ENCODE measurements around the gene MKNK1. TPM values are rescaled to one million over a fixed set of nuclear protein-coding genes. Genes with fewer than 3 reads are reported as not detected.

The MKNK1 gene
- total RNA-seq, 1 donor from 2014 or later, result 61.1 TPM

- peaks cover 70% of the 10 kb centered on the region for H3K36me3 ChIP-seq
- H3K27me3 ChIP-seq, result no peaks in the 10 kb centered on the region
- DNase-seq, result no peak
- TF ChIP-seq CTCF (IDR thresholded peaks at IDR 0.05), result no peak
- peaks cover 8% of the 10 kb centered on the region for H3K4me1 ChIP-seq
- no peaks in the 10 kb centered on the region for H3K9me3 ChIP-seq
- intact Hi-C loops (cut with DNase I), result no loop called here
- peak; percentile 63 for ATAC-seq
- H3K4me3 ChIP-seq, result no peak overlapping the region
- H3K27ac ChIP-seq, result peak overlapping the region; percentile 40
These were observed 22.2 kb downstream of the MKNK1 start for GRCh38 chr1:46581681-46582455.

- ATAC-seq, result peak; percentile 61
- Histone ChIP-seq H3K36me3 (peaks cover 74% of the 10 kb centered on the region), H3K27ac (peak overlapping the region; percentile 30)
These were observed 23.7 kb downstream of the MKNK1 start for GRCh38 chr1:46580140-46580903.

GRCh38 chr1:46577671-46578070 lies 26.4 kb downstream of the MKNK1 start:
- Histone ChIP-seq H3K4me3 (no peak overlapping the region), H3K36me3 (peaks cover 69% of the 10 kb centered on the region), H3K27ac (no peak overlapping the region), H3K9me3 (no peaks in the 10 kb centered on the region), H3K4me1 (peaks cover 8% of the 10 kb centered on the region), H3K27me3 (no peaks in the 10 kb centered on the region)
- no peak for ATAC-seq
- no peak for TF ChIP-seq CTCF (IDR thresholded peaks at IDR 0.05)
- no peak for DNase-seq
- intact Hi-C loops (cut with DNase I), result no loop called here

More at GRCh38 chr1:46580140-46580903, 23.7 kb downstream of the MKNK1 start:
- Histone ChIP-seq H3K4me1 (peaks cover 8% of the 10 kb centered on the region), H3K27me3 (no peaks in the 10 kb centered on the region), H3K9me3 (no peaks in the 10 kb centered on the region), H3K4me3 (no peak overlapping the region)
- intact Hi-C loops (cut with DNase I), result no loop called here
- no peak for TF ChIP-seq CTCF (IDR thresholded peaks at IDR 0.05)
- no peak for DNase-seq

GRCh38 chr1:46576596-46576995 lies 27.5 kb downstream of the MKNK1 start:
- Histone ChIP-seq H3K9me3 (no peaks in the 10 kb centered on the region), H3K4me3 (no peak overlapping the region), H3K4me1 (peaks cover 5% of the 10 kb centered on the region), H3K36me3 (peaks cover 65% of the 10 kb centered on the region), H3K27ac (no peak overlapping the region), H3K27me3 (no peaks in the 10 kb centered on the region)
- ATAC-seq (no peak), DNase-seq (no peak)
- intact Hi-C loops (cut with DNase I), result no loop called here
- no peak for TF ChIP-seq CTCF (IDR thresholded peaks at IDR 0.05)

- DNase-seq, result no peak
- Histone ChIP-seq H3K27me3 (no peaks in the 10 kb centered on the region), H3K4me1 (peaks cover 2% of the 10 kb centered on the region), H3K9me3 (no peaks in the 10 kb centered on the region), H3K27ac (no peak overlapping the region), H3K4me3 (no peak overlapping the region), H3K36me3 (peaks cover 73% of the 10 kb centered on the region)
- no peak for TF ChIP-seq CTCF (IDR thresholded peaks at IDR 0.05)
- no peak for ATAC-seq
- intact Hi-C loops (cut with DNase I), result no loop called here
These were observed 28.3 kb downstream of the MKNK1 start for GRCh38 chr1:46575778-46576177.
